UCSD-AML1 (cell line): ENCODE results near the gene PRKAG2.
"Not testable (repeated sequence)": the region's sequence is repeated elsewhere in the genome, so short reads cannot be mapped to it uniquely, and the experiment has no call there.

Experiments
- DNase-seq: peaks from one replicate; lab custom pipeline; 2025; ENCODE audit not compliant: unreplicated experiment; lab: John Stamatoyannopoulos, UW

Gene PRKAG2

GRCh38 chr7:151754688-151755130 lies 122.2 kb downstream of the PRKAG2 start:
- no peak for DNase-seq

GRCh38 chr7:151754142-151754590 lies 122.7 kb downstream of the PRKAG2 start:
- peak; percentile 65 for DNase-seq

- no peak for DNase-seq
Observed at GRCh38 chr7:151752816-151753595, 123.9 kb downstream of the PRKAG2 start.

- no peak for DNase-seq
Observed at GRCh38 chr7:151752037-151752436, 124.9 kb downstream of the PRKAG2 start.

- DNase-seq = no peak
Observed at GRCh38 chr7:151748733-151749132, 128.2 kb downstream of the PRKAG2 start.

- DNase-seq = not testable (repeated sequence)
Observed at GRCh38 chr7:151748021-151748420, 128.9 kb downstream of the PRKAG2 start.

- no peak for DNase-seq
Observed at GRCh38 chr7:151745706-151746105, 131.2 kb downstream of the PRKAG2 start.

GRCh38 chr7:151744656-151745638 lies 132.0 kb downstream of the PRKAG2 start:
- DNase-seq = no peak

- DNase-seq = no peak
Observed at GRCh38 chr7:151744051-151744580, 132.8 kb downstream of the PRKAG2 start.

GRCh38 chr7:151743481-151743983 lies 133.4 kb downstream of the PRKAG2 start:
- DNase-seq = no peak

- peak; percentile 39 for DNase-seq
Observed at GRCh38 chr7:151742713-151743480, 134.0 kb downstream of the PRKAG2 start.

GRCh38 chr7:151741585-151741984 lies 135.3 kb downstream of the PRKAG2 start:
- no peak for DNase-seq

GRCh38 chr7:151740081-151740851 lies 136.6 kb downstream of the PRKAG2 start:
- no peak for DNase-seq

- no peak for DNase-seq
Observed at GRCh38 chr7:151738925-151739324, 138.0 kb downstream of the PRKAG2 start.

GRCh38 chr7:151736403-151736909 lies 140.5 kb downstream of the PRKAG2 start:
- DNase-seq = peak; percentile 28

GRCh38 chr7:151735851-151736402 lies 141.0 kb downstream of the PRKAG2 start:
- DNase-seq = no peak

GRCh38 chr7:151735186-151735850 lies 141.6 kb downstream of the PRKAG2 start:
- DNase-seq = no peak

GRCh38 chr7:151732834-151733592 lies 143.9 kb downstream of the PRKAG2 start:
- DNase-seq = no peak
